Fibroblast of lung (primary cell): Measurements from ENCODE around the gene GOT1. TPM values are rescaled to one million over a fixed set of nuclear protein-coding genes. Genes with fewer than 3 reads are reported as not detected.
A peak's percentile ranks its signal among the peaks of the same experiment; 100 is the strongest.

Experiments used
- DNase-seq, 2 donors: peaks; one replicate each; pipeline versions ENCODE4 v3.0.0 to v3.0.0-alpha.2; 2010; ENCODE audit warnings: low read depth in 2 of 2
- H2AFZ ChIP-seq: 2 replicates; pipeline ENCODE4 v1.5.1; 2012; ENCODE audit warnings: low read length, control low read depth, inconsistent platforms
- H3K27ac ChIP-seq: 2 replicates; pipeline ENCODE4 v1.5.1; 2011; ENCODE audit warnings: low read length, control low read depth; ENCODE audit not compliant: insufficient read depth
- H3K27me3 ChIP-seq: 2 replicates; pipeline ENCODE4 v1.5.1; 2011; ENCODE audit warnings: mild to moderate bottlenecking, low read length; ENCODE audit not compliant: control insufficient read depth, insufficient read depth
- H3K36me3 ChIP-seq: 2 replicates; pipeline ENCODE4 v1.5.1; 2011; ENCODE audit warnings: low read length; ENCODE audit not compliant: control insufficient read depth, insufficient read depth
- H3K4me1 ChIP-seq: 2 replicates; pipeline ENCODE4 v1.5.1; 2011; ENCODE audit warnings: low read length; ENCODE audit not compliant: control insufficient read depth, insufficient read depth; ENCODE audit errors: extremely low read depth
- H3K4me2 ChIP-seq: 2 replicates; pipeline ENCODE4 v1.5.1; 2011; ENCODE audit warnings: low read length, control low read depth; ENCODE audit not compliant: insufficient read depth; ENCODE audit errors: extremely low read depth
- H3K4me3 ChIP-seq, 4 experiments: fragments of 200-600 bp in 1 of 4; sonication (generic) in 1 of 4; replicated peaks in 1 of 4; 2 replicates each; pipeline ENCODE4 v1.5.1; 2011 to 2016; ENCODE audit warnings: low read length in 4 of 4, low read depth in 3 of 4, mild to moderate bottlenecking in 3 of 4, control low read depth in 2 of 4, inconsistent platforms in 1 of 4, mixed read lengths in 1 of 4; ENCODE audit not compliant: insufficient read depth in 1 of 4; ENCODE audit errors: control extremely low read depth in 1 of 4
- H3K79me2 ChIP-seq: 2 replicates; pipeline ENCODE4 v1.5.1; 2012; ENCODE audit warnings: mild to moderate bottlenecking, low read length, inconsistent platforms; ENCODE audit not compliant: control insufficient read depth, insufficient read depth
- H3K9ac ChIP-seq: 2 replicates; pipeline ENCODE4 v1.5.1; 2011; ENCODE audit warnings: mild to moderate bottlenecking, low read length, control low read depth; ENCODE audit not compliant: insufficient read depth
- H3K9me3 ChIP-seq: 2 replicates; pipeline ENCODE4 v1.5.1; 2012; ENCODE audit warnings: low read depth, low read length; ENCODE audit not compliant: control insufficient read depth, insufficient read depth
- H4K20me1 ChIP-seq: 2 replicates; pipeline ENCODE4 v1.5.1; 2011; ENCODE audit warnings: low read length; ENCODE audit not compliant: control insufficient read depth, insufficient read depth; ENCODE audit errors: extremely low read depth
- EZH2 ChIP-seq: IDR thresholded peaks from 2 replicates; pipeline ENCODE4 v1.5.1; 2012; ENCODE audit warnings: low read length, control low read depth, mild to moderate bottlenecking; ENCODE audit errors: missing control alignments
- polyA plus RNA-seq, 2 donors: library from polyadenylated mRNA; depleted of rRNA in 1 of 2; stranded (reverse) in 1 of 2; unstranded in 1 of 2; fragments of >200 nt; gene quantifications; 2 replicates each; pipeline ENCODE4 v1.2.1, GENCODE V29; 2011 to 2012; ENCODE audit warnings: missing spikeins in 1 of 2
- total RNA-seq: library from RNA; depleted of rRNA; stranded (reverse); fragments of >200 nt; gene quantifications from 2 replicates; pipeline ENCODE4 v1.2.1, GENCODE V29; 2014
- TF ChIP-seq, protein P1 (sequence below), 2 donors: IDR thresholded peaks in 1 of 2; conservative IDR thresholded peaks in 1 of 2; 1 replicate in 1 of 2; 2 replicates in 1 of 2; pipeline ENCODE4 v1.5.1; 2011 to 2012; ENCODE audit warnings: low read length in 2 of 2, control low read depth in 1 of 2, inconsistent platforms in 1 of 2, low read depth in 1 of 2, mild to moderate bottlenecking in 1 of 2

Gene GOT1
- total and polyA plus RNA-seq, 2 donors (not counting 1 experiment from before 2014, with no cell fraction given), result 20.8 to 52.2 TPM

DNA sequence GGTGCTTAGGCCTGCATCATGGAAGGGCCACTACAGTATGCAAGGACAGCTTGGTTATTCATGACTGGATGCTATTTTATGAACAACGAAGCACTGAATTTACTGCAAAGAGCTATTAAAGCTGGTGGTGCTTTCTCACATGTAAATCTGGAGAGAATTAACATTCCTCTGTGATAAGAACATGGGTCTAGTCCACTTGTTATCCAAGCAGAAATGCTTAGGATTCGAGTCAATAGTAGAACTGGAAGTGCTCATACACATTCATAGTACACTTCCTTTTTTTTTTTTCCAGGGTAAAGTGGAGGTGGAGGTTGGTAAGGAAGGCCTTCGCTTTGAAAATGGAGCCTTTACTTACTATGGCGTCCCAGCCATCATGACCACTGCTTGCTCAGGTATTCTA, 66.3 kb downstream of the GOT1 start:
- Histone ChIP-seq H3K27ac (peak overlapping the region; percentile 8), H3K27me3 (no peaks in the 10 kb centered on the region), H3K9me3 (no peaks in the 10 kb centered on the region), H3K36me3 (no peaks in the 10 kb centered on the region), H4K20me1 (no peaks in the 10 kb centered on the region), H2AFZ (no peak overlapping the region), H3K79me2 (no peaks in the 10 kb centered on the region), H3K4me1 (no peaks in the 10 kb centered on the region), H3K4me3 (no peak overlapping the region), H3K9ac (no peak overlapping the region), H3K4me2 (no peak overlapping the region)
- peak in 1 of 2 donors; percentile 33 for DNase-seq
- TF ChIP-seq, protein P1, sequence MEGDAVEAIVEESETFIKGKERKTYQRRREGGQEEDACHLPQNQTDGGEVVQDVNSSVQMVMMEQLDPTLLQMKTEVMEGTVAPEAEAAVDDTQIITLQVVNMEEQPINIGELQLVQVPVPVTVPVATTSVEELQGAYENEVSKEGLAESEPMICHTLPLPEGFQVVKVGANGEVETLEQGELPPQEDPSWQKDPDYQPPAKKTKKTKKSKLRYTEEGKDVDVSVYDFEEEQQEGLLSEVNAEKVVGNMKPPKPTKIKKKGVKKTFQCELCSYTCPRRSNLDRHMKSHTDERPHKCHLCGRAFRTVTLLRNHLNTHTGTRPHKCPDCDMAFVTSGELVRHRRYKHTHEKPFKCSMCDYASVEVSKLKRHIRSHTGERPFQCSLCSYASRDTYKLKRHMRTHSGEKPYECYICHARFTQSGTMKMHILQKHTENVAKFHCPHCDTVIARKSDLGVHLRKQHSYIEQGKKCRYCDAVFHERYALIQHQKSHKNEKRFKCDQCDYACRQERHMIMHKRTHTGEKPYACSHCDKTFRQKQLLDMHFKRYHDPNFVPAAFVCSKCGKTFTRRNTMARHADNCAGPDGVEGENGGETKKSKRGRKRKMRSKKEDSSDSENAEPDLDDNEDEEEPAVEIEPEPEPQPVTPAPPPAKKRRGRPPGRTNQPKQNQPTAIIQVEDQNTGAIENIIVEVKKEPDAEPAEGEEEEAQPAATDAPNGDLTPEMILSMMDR (conservative IDR thresholded peaks at IDR 0.05 in 1 of 2, IDR thresholded peaks at IDR 0.05 in 1 of 2; ENCODE audit: low read depth in 1 of 2, low read length in 2 of 2), result no peak
- no peak for TF ChIP-seq EZH2

DNA sequence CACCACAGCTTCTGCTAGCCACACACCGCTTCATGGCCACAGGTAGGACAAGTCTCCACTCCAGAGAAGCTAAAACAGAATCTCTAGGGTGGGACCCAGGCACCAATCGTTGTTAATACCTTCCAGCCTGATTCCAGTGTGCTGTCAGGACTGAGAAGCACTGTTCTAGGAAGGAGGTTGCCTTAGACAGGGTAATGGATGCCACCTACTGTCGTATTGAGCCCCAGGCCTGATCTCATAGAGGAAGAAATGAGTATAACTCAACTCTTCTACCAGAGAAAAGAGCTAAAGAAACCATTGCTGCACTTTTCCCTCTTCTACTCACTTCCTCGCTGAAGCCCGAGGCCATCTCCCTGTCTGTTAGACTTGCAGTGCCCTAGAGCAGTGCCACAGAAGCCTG, 69.5 kb downstream of the GOT1 start:
- no peaks in the 10 kb centered on the region for H3K4me1 ChIP-seq
- H3K27ac ChIP-seq, result no peak overlapping the region
- H3K9ac ChIP-seq, result no peak overlapping the region
- H3K9me3 ChIP-seq, result no peaks in the 10 kb centered on the region
- H2AFZ ChIP-seq, result no peak overlapping the region
- no peaks in the 10 kb centered on the region for H3K27me3 ChIP-seq
- H4K20me1 ChIP-seq, result no peaks in the 10 kb centered on the region
- no peak overlapping the region for H3K4me3 ChIP-seq
- no peak overlapping the region for H3K4me2 ChIP-seq
- TF ChIP-seq, protein P1 (conservative IDR thresholded peaks at IDR 0.05 in 1 of 2, IDR thresholded peaks at IDR 0.05 in 1 of 2; ENCODE audit: low read depth in 1 of 2, low read length in 2 of 2), result no peak
- no peak for TF ChIP-seq EZH2
- H3K36me3 ChIP-seq, result no peaks in the 10 kb centered on the region
- H3K79me2 ChIP-seq, result no peaks in the 10 kb centered on the region
- DNase-seq, result no peak

DNA sequence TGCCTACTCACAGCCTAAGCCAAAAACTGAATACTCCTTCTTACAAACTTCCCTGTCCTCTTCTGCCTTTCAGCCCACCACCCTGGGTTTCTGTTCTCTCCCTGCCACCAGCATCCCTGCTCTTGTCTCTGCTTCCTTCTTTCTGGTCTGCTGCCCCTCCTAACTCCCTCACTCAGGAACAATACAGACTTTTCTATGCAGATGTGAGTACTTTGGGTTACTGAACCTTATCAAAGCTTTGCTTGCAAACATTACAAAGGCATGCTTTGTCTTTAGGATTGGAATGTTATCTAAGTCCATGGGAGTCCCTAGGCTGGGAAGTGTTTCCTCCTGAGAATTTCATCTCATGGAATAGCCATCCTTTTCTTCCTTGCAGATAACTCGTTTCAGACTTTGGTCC, 72.3 kb downstream of the GOT1 start:
- Histone ChIP-seq H3K9ac (no peak overlapping the region), H3K27me3 (no peaks in the 10 kb centered on the region), H2AFZ (no peak overlapping the region), H3K9me3 (no peaks in the 10 kb centered on the region), H3K79me2 (no peaks in the 10 kb centered on the region), H3K4me2 (no peak overlapping the region), H3K4me1 (no peaks in the 10 kb centered on the region), H3K4me3 (no peak overlapping the region), H4K20me1 (no peaks in the 10 kb centered on the region), H3K27ac (no peak overlapping the region), H3K36me3 (no peaks in the 10 kb centered on the region)
- no peak for TF ChIP-seq EZH2
- TF ChIP-seq, protein P1 (conservative IDR thresholded peaks at IDR 0.05 in 1 of 2, IDR thresholded peaks at IDR 0.05 in 1 of 2; ENCODE audit: low read depth in 1 of 2, low read length in 2 of 2), result no peak
- DNase-seq, result no peak
